GM18520 (cell line): ENCODE measurements around the gene DNAH14.
"Not testable (repeated sequence)": the region's sequence is repeated elsewhere in the genome, so short reads cannot be mapped to it uniquely, and the experiment has no call there.

Experiments
- ATAC-seq: cut with Tn5 transposase; IDR thresholded peaks from one replicate; pipeline ENCODE4 v1.9.1; 2021; ENCODE audit not compliant: unreplicated experiment

Gene DNAH14

GRCh38 chr1:224991550-224991949 lies 62.1 kb downstream of the DNAH14 start:
- not testable (repeated sequence) for ATAC-seq

- no peak for ATAC-seq
These were observed 66.1 kb downstream of the DNAH14 start for GRCh38 chr1:224995602-224996001.

GRCh38 chr1:224996266-224996665 lies 66.8 kb downstream of the DNAH14 start:
- ATAC-seq: no peak

GRCh38 chr1:224998185-224998584 lies 68.7 kb downstream of the DNAH14 start:
- no peak for ATAC-seq

GRCh38 chr1:225004396-225004795 lies 74.9 kb downstream of the DNAH14 start:
- ATAC-seq: no peak

- not testable (repeated sequence) for ATAC-seq
These were observed 76.9 kb downstream of the DNAH14 start for GRCh38 chr1:225006352-225006751.

GRCh38 chr1:225008050-225008449 lies 78.6 kb downstream of the DNAH14 start:
- not testable (repeated sequence) for ATAC-seq

- no peak for ATAC-seq
These were observed 91.6 kb downstream of the DNAH14 start for GRCh38 chr1:225021037-225021436.

- no peak for ATAC-seq
These were observed 97.2 kb downstream of the DNAH14 start for GRCh38 chr1:225026701-225027100.

GRCh38 chr1:225036441-225036840 lies 107.0 kb downstream of the DNAH14 start:
- ATAC-seq: not testable (repeated sequence)

GRCh38 chr1:225042263-225042662 lies 112.8 kb downstream of the DNAH14 start:
- ATAC-seq: no peak

- ATAC-seq: no peak
These were observed 114.8 kb downstream of the DNAH14 start for GRCh38 chr1:225044258-225044657.

- no peak for ATAC-seq
These were observed 120.1 kb downstream of the DNAH14 start for GRCh38 chr1:225049594-225049993.

GRCh38 chr1:225063722-225064121 lies 134.2 kb downstream of the DNAH14 start:
- ATAC-seq: no peak

- ATAC-seq: no peak
These were observed 141.5 kb downstream of the DNAH14 start for GRCh38 chr1:225070972-225071371.

GRCh38 chr1:225097175-225097574 lies 167.7 kb downstream of the DNAH14 start:
- no peak for ATAC-seq

GRCh38 chr1:225111000-225111399 lies 181.5 kb downstream of the DNAH14 start:
- no peak for ATAC-seq

- no peak for ATAC-seq
These were observed 183.8 kb downstream of the DNAH14 start for GRCh38 chr1:225113265-225113664.

- ATAC-seq: no peak
These were observed 185.0 kb downstream of the DNAH14 start for GRCh38 chr1:225114354-225114990.

- ATAC-seq: no peak
These were observed 189.8 kb downstream of the DNAH14 start for GRCh38 chr1:225119307-225119706.

GRCh38 chr1:225121095-225121494 lies 191.6 kb downstream of the DNAH14 start:
- no peak for ATAC-seq

GRCh38 chr1:225131869-225132268 lies 202.4 kb downstream of the DNAH14 start:
- ATAC-seq: no peak

GRCh38 chr1:225137976-225138375 lies 208.5 kb downstream of the DNAH14 start:
- no peak for ATAC-seq
